A549 (cell line): ENCODE measurements around the gene UBE3B. TPM values are rescaled to one million over a fixed set of nuclear protein-coding genes. Genes with fewer than 3 reads are reported as not detected.

ENCODE experiments used
- ATAC-seq, 2 experiments: fragments of 200-7000 bp in 1 of 2; fragments of >200 bp in 1 of 2; cut with Nextera tagmentation in 1 of 2; cut with Tn5 transposase in 1 of 2; 3 replicates each; pipeline versions ENCODE4 v1.8.0 to v1.9.1; 2018 to 2020; ENCODE audit warnings: mild to moderate bottlenecking in 1 of 2, moderate library complexity in 1 of 2
- CTCF ChIA-PET: fragments of 300-600 bp; sonication (Branson Sonifier 250); formaldehyde crosslinking; extraction: SDS; loops from one replicate; lab custom pipeline; 2021; ENCODE audit warnings: antibody characterized with exemption, inconsistent platforms; lab: Yijun Ruan, JAX
- POLR2A ChIA-PET: fragments of 350-600 bp; formaldehyde crosslinking; extraction: SDS; loops from one replicate; lab custom pipeline; 2021; ENCODE audit warnings: antibody characterized with exemption, inconsistent platforms; lab: Yijun Ruan, JAX
- DNase-seq, 2 experiments: peaks; one replicate each; pipeline versions ENCODE4 v3.0.0 to v3.0.0-alpha.2; 2011 to 2016; ENCODE audit warnings: low read depth in 1 of 2, low spot score in 1 of 2
- FAIRE-seq: peaks from 2 replicates; lab custom pipeline; 2011; peaks lifted over from hg19 to GRCh38; lab: Jason Lieb, UNC
- H3K27ac ChIP-seq, 2 experiments: fragments of >200 bp; sonication (Bioruptor Twin); formaldehyde crosslinking; 3 replicates each; pipeline ENCODE4 v1.5.1; 2016 to 2017
- H3K4me1 ChIP-seq: fragments of >200 bp; sonication (Bioruptor Twin); formaldehyde crosslinking; 3 replicates; pipeline ENCODE4 v1.6.1; 2016
- H3K4me2 ChIP-seq: fragments of >200 bp; sonication (Bioruptor Twin); formaldehyde crosslinking; 3 replicates; pipeline ENCODE4 v1.6.1; 2016
- H3K4me3 ChIP-seq: fragments of >200 bp; sonication (Bioruptor Twin); formaldehyde crosslinking; 3 replicates; pipeline ENCODE4 v1.5.1; 2016
- H3K9me3 ChIP-seq: fragments of >200 bp; sonication (Bioruptor Twin); formaldehyde crosslinking; 3 replicates; pipeline ENCODE4 v1.6.1; 2016
- BHLHE40 ChIP-seq: IDR thresholded peaks from 2 replicates; pipeline ENCODE4 v1.6.1; 2012; ENCODE audit warnings: low read depth, low read length, inconsistent platforms
- CBX8 ChIP-seq: fragments of 200-600 bp; sonication (generic); IDR thresholded peaks from 2 replicates; pipeline ENCODE4 v1.6.1; 2016
- CHD4 ChIP-seq: fragments of 200-600 bp; sonication (generic); IDR thresholded peaks from 2 replicates; pipeline ENCODE4 v1.6.1; 2016; ENCODE audit warnings: antibody characterized with exemption, mild to moderate bottlenecking, borderline replicate concordance
- FOSL2 ChIP-seq, 2 experiments: fragments of 450-650 bp in 1 of 2; fragments of >200 bp in 1 of 2; sonication (Bioruptor Twin) in 1 of 2; formaldehyde crosslinking; IDR thresholded peaks; 2 replicates each; pipeline versions ENCODE4 v1.5.0 to v1.6.1; 2016 to 2020; ENCODE audit warnings: mild to moderate bottlenecking in 1 of 2, moderate library complexity in 1 of 2
- FOXS1 ChIP-seq: fragments of 250-450 bp; sonication (Bioruptor Pico); IDR thresholded peaks from 2 replicates; pipeline ENCODE4 v1.5.0; 2020; ENCODE audit warnings: mild to moderate bottlenecking, moderate library complexity
- HEYL ChIP-seq: fragments of 250-450 bp; sonication (Bioruptor Pico); IDR thresholded peaks from 2 replicates; pipeline ENCODE4 v1.8.0; 2021; ENCODE audit warnings: mild to moderate bottlenecking, moderate library complexity
- JUN ChIP-seq, 2 experiments: fragments of >200 bp; sonication (Bioruptor Twin); formaldehyde crosslinking; IDR thresholded peaks; 2 replicates in 1 of 2; 3 replicates in 1 of 2; pipeline ENCODE4 v1.6.1; 2016 to 2017
- JUNB ChIP-seq: fragments of >200 bp; sonication (Bioruptor Twin); formaldehyde crosslinking; IDR thresholded peaks from 2 replicates; pipeline ENCODE4 v1.6.1; 2016
- KDM5A ChIP-seq: fragments of 200-600 bp; sonication (generic); IDR thresholded peaks from 2 replicates; pipeline ENCODE4 v1.6.1; 2016; ENCODE audit warnings: antibody characterized with exemption, mild to moderate bottlenecking
- MAFK ChIP-seq: fragments of 450-650 bp; IDR thresholded peaks from 2 replicates; pipeline ENCODE4 v1.6.1; 2014; ENCODE audit not compliant: partially characterized antibody
- MAX ChIP-seq: IDR thresholded peaks from 2 replicates; pipeline ENCODE4 v1.6.1; 2012
- NFE2L2 ChIP-seq: fragments of 150-350 bp; conservative IDR thresholded peaks from 2 replicates; pipeline ENCODE4 v1.6.1; 2014; ENCODE audit warnings: low read length
- NPAS2 ChIP-seq: fragments of 250-450 bp; sonication (Bioruptor Pico); IDR thresholded peaks from 2 replicates; pipeline ENCODE4 v1.8.0; 2022; ENCODE audit warnings: mild to moderate bottlenecking, moderate library complexity, borderline replicate concordance
- PBX3 ChIP-seq: IDR thresholded peaks from 2 replicates; pipeline ENCODE4 v1.6.1; 2012
- PHF8 ChIP-seq: fragments of 200-600 bp; sonication (generic); IDR thresholded peaks from 2 replicates; pipeline ENCODE4 v1.6.1; 2016; ENCODE audit warnings: low read depth, mild to moderate bottlenecking, antibody characterized with exemption, moderate library complexity, borderline replicate concordance
- RAD21 ChIP-seq, 2 experiments: fragments of >200 bp in 1 of 2; sonication (Bioruptor Twin) in 1 of 2; formaldehyde crosslinking in 1 of 2; IDR thresholded peaks in 1 of 2; conservative IDR thresholded peaks in 1 of 2; 2 replicates in 1 of 2; 3 replicates in 1 of 2; pipeline ENCODE4 v1.6.1; 2012 to 2018; ENCODE audit warnings: inconsistent platforms in 1 of 2
- RARB ChIP-seq: fragments of 250-450 bp; sonication (Bioruptor Pico); IDR thresholded peaks from 2 replicates; pipeline ENCODE4 v1.8.0; 2021; ENCODE audit warnings: mild to moderate bottlenecking, moderate library complexity
- RCOR1 ChIP-seq: fragments of 150-350 bp; IDR thresholded peaks from 2 replicates; pipeline ENCODE4 v1.6.1; 2014; ENCODE audit warnings: antibody characterized with exemption, low read length, low read depth
- RFX5 ChIP-seq: fragments of 450-650 bp; IDR thresholded peaks from 2 replicates; pipeline ENCODE4 v1.7.1; 2014; ENCODE audit warnings: antibody characterized with exemption, mild to moderate bottlenecking, moderate library complexity
- TFCP2L1 ChIP-seq: fragments of 250-450 bp; sonication (Bioruptor Pico); IDR thresholded peaks from 2 replicates; pipeline ENCODE4 v1.5.0; 2021; ENCODE audit warnings: mild to moderate bottlenecking
- ZC3H11A ChIP-seq: fragments of 450-650 bp; IDR thresholded peaks from 2 replicates; pipeline ENCODE4 v1.6.1; 2014; ENCODE audit warnings: antibody characterized with exemption, mild to moderate bottlenecking
- WGBS: methylation state at CpG from one replicate; pipeline ENCODE4 v1.1.6; 2017; ENCODE audit errors: missing lambda C conversion rate; 5-methylcytosine and 5-hydroxymethylcytosine counted together
- polyA plus RNA-seq, 4 experiments: library from polyadenylated mRNA; depleted of rRNA in 3 of 4; stranded (reverse); fragments of >200 nt; fragmentation: RNase III in 1 of 4; extraction: RNeasy Plus Mini Kit Qiagen cat#74134 plus additional on column Dnase treatment in 1 of 4; gene quantifications; 2 replicates in 3 of 4; 3 replicates in 1 of 4; pipeline ENCODE4 v1.2.3, GENCODE V29; 2011 to 2017
- TF ChIP-seq, protein P1 (sequence below): fragments of 150-350 bp; IDR thresholded peaks from 2 replicates; pipeline ENCODE4 v1.6.1; 2014; ENCODE audit warnings: low read depth, mild to moderate bottlenecking, low read length
- TF ChIP-seq, protein P2 (sequence below): fragments of >200 bp; sonication (Bioruptor Twin); formaldehyde crosslinking; IDR thresholded peaks from 2 replicates; pipeline ENCODE4 v1.6.1; 2016

Gene UBE3B
- polyA plus RNA-seq, 2 of the 4 experiments (the other 2 are of a cell fraction) = 14.0 to 38.0 TPM

DNA sequence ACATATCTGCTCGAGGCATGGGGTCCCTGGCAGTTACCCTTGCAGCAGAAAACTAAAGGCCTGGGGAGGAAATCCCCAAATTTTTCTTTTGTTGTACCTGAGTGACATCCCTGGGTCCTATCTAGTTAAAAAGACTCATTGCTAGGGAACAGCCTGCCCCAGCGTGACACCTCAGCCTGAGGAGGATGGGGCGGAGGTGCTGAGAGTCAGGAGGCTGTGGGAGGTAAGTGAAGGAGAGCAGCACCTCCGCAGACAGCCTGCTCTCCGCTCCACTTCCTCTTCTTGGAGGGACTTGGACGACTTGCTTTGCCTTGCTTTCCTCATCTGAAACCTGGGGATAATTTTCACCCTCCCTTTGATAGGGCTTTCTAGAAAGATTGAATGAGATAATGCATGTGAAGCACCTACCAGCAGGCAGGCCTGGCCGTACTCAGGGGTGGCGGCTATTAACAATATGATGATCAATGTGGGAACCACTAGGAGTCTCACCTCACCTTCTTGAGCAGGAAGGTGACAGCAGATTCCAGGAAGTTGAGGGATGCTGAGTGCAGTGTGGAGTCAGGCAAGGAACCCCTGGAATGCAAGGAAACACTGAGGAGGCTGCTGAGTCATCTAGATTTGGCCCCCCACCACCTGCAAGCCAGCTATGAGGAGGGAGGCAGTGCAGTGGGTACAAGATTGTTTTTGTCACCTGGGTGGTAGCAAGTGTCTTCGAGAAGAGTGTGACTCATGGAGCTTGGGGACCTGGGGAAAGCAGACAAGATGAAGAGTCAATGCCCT, 23.2 kb downstream of the UBE3B start:
- 84% methylated on average over 9 of the region's 9 CpGs for WGBS
- ChIA-PET CTCF (interaction anchor here (1.0 to 2.0 kb wide), 4 partner anchors 17 to 274 kb away, joined by 3 to 7 read pairs (median 3); no protein-coding TSS in a partner anchor), POLR2A (no interaction called here)
- FAIRE-seq (no peak), DNase-seq (no peak), ATAC-seq (no peak)
- no peak overlapping the region for H3K4me2 ChIP-seq
- H3K4me3 ChIP-seq = no peak overlapping the region
- no peak overlapping the region for H3K27ac ChIP-seq
- no peaks in the 10 kb centered on the region for H3K9me3 ChIP-seq
- TF ChIP-seq HEYL (CRISPR knock-in tag) (no peak), ZC3H11A (no peak), RFX5 (no peak), JUN (IDR thresholded peaks at IDR 0.05) (no peak), CHD4 (no peak), PBX3 (no peak), JUNB (no peak), RCOR1 (no peak), TFCP2L1 (CRISPR knock-in tag) (no peak), PHF8 (no peak), MAX (no peak), NFE2L2 (no peak)
- TF ChIP-seq, protein P1, sequence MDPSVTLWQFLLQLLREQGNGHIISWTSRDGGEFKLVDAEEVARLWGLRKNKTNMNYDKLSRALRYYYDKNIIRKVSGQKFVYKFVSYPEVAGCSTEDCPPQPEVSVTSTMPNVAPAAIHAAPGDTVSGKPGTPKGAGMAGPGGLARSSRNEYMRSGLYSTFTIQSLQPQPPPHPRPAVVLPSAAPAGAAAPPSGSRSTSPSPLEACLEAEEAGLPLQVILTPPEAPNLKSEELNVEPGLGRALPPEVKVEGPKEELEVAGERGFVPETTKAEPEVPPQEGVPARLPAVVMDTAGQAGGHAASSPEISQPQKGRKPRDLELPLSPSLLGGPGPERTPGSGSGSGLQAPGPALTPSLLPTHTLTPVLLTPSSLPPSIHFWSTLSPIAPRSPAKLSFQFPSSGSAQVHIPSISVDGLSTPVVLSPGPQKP = no peak
- TF ChIP-seq, protein P2, sequence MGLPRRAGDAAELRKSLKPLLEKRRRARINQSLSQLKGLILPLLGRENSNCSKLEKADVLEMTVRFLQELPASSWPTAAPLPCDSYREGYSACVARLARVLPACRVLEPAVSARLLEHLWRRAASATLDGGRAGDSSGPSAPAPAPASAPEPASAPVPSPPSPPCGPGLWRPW = no peak
- no peaks in the 10 kb centered on the region for H3K4me1 ChIP-seq

- DNase-seq = no peak
- H3K4me2 ChIP-seq = no peak overlapping the region
- no peak overlapping the region for H3K27ac ChIP-seq
- 89% methylated on average over 6 of the region's 6 CpGs for WGBS
- TF ChIP-seq RCOR1 (no peak), NPAS2 (CRISPR knock-in tag) (no peak), FOSL2 (IDR thresholded peaks at IDR 0.05) (no peak), FOSL2 (CRISPR knock-in tag; IDR thresholded peaks at IDR 0.05) (no peak), BHLHE40 (no peak), RARB (no peak), TFCP2L1 (CRISPR knock-in tag) (no peak), CBX8 (no peak), KDM5A (no peak), FOXS1 (CRISPR knock-in tag) (no peak), MAFK (no peak), HEYL (CRISPR knock-in tag) (no peak), RAD21 (conservative IDR thresholded peaks at IDR 0.05 in 1 of 2, IDR thresholded peaks at IDR 0.05 in 1 of 2) (no peak)
- H3K4me1 ChIP-seq = no peaks in the 10 kb centered on the region
- ATAC-seq = no peak
- CTCF ChIA-PET = interaction anchor here (1.0 to 2.0 kb wide), 6 partner anchors 11 to 274 kb away, joined by 3 to 7 read pairs (median 3); no protein-coding TSS in a partner anchor
- H3K9me3 ChIP-seq = no peaks in the 10 kb centered on the region
- POLR2A ChIA-PET = interaction anchor here (0.6 kb wide), 1 partner anchor 652 kb away, joined by 3 read pairs; no protein-coding TSS in a partner anchor
- FAIRE-seq = no peak
- no peak overlapping the region for H3K4me3 ChIP-seq
Measured at GRCh38 chr12:109501299-109501698, 23.9 kb downstream of the UBE3B start.
